Mucosa of rectum (tissue), 2 donors: ENCODE measurements around the gene LSG1.

ENCODE experiments used
- H3K27ac ChIP-seq, 2 donors: one replicate each; pipeline ENCODE4 v1.7.0; 2013; ENCODE audit warnings: inconsistent platforms in 2 of 2, low read depth in 2 of 2, low read length in 2 of 2
- H3K27me3 ChIP-seq, 2 donors: one replicate each; pipeline ENCODE4 v1.7.0; 2013; ENCODE audit warnings: low read length in 2 of 2; ENCODE audit not compliant: control insufficient read depth in 2 of 2, insufficient read depth in 2 of 2
- H3K36me3 ChIP-seq, 2 donors: one replicate each; pipeline ENCODE4 v1.7.0; 2013; ENCODE audit warnings: low read length in 2 of 2; ENCODE audit not compliant: control insufficient read depth in 2 of 2, insufficient read depth in 2 of 2
- H3K4me1 ChIP-seq, 2 donors: one replicate each; pipeline ENCODE4 v1.7.0; 2013; ENCODE audit warnings: low read length in 2 of 2, mild to moderate bottlenecking in 1 of 2; ENCODE audit not compliant: control insufficient read depth in 2 of 2, insufficient read depth in 2 of 2
- H3K4me3 ChIP-seq, 2 donors: one replicate each; pipeline ENCODE4 v1.7.0; 2013; ENCODE audit warnings: low read length in 2 of 2
- H3K9ac ChIP-seq, 2 donors: one replicate each; pipeline ENCODE4 v1.7.0; 2013; ENCODE audit warnings: low read length in 2 of 2, low read depth in 1 of 2, mild to moderate bottlenecking in 1 of 2
- H3K9me3 ChIP-seq, 2 donors: one replicate each; pipeline ENCODE4 v1.7.0; 2013; ENCODE audit warnings: low read length in 2 of 2; ENCODE audit not compliant: control insufficient read depth in 2 of 2
- donor health status: healthy.
- donor health status: Normal muscosa, but diverticular disease.

The LSG1 gene

DNA sequence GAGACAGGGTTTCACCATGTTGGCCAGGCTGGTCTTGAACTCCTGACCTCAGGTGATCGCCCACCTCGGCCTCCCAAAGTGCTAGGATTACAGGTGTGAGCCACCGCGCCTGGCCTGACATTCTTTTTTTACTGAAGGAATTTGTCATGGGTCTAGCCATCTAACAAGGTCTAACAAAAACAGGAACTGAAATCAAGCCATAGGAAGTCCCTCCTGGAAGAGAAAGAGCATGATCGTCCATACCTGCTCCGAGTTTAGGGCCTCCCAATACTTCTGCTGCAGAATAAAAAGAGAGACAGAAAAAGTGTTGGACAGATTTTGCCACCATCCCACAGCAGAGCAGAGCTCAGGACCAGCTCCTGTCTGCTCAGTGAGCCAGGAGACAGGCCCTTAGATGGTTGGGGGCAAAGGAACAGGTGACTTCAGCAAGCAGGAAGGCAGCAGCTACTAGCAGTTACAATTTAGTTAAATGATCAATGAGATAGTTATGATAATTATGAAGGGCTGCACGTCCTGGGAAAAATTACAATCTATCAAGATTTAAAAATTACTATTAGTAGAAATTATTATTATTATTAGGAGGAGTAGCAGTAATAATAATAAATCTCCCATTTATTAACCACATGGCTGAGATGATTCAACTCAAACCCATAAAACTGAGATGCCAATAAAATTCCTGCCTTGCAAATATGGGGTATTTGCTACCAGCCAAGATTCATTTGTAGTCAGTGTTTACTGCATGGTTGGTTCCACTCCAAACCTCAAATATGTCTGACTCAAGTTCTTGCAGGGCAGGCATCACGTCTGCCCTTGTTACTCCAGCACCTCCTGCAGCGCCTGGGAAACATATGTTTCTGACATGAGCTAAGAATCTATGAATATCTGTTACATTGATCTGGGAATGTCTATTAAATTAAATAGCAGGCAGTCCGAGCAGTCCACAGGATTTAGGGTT, 78.9 kb downstream of the LSG1 start:
- Histone ChIP-seq H3K27ac (no peak overlapping the region), H3K27me3 (no peaks in the 10 kb centered on the region), H3K4me3 (no peak overlapping the region), H3K9me3 (no peaks in the 10 kb centered on the region), H3K36me3 (peaks cover 12 to 20% of the 10 kb centered on the region in 2 donors), H3K9ac (no peak overlapping the region), H3K4me1 (no peaks in the 10 kb centered on the region)
